Measurements from ENCODE around the gene ZNF638.

ZNF638 gene

GRCh38 chr2:71473346-71474031 lies 141.9 kb downstream of the ZNF638 start:
- no peak for DNase-seq

GRCh38 chr2:71474116-71474743 lies 142.6 kb downstream of the ZNF638 start:
- no peak for DNase-seq

GRCh38 chr2:71474744-71475397 lies 143.3 kb downstream of the ZNF638 start:
- DNase-seq, result no peak

- DNase-seq, result no peak
Observed at GRCh38 chr2:71476495-71476894, 144.9 kb downstream of the ZNF638 start.

GRCh38 chr2:71477231-71477691 lies 145.7 kb downstream of the ZNF638 start:
- no peak for DNase-seq

GRCh38 chr2:71478806-71479205 lies 147.2 kb downstream of the ZNF638 start:
- no peak for DNase-seq

- DNase-seq, result no peak
Observed at GRCh38 chr2:71479261-71479660, 147.7 kb downstream of the ZNF638 start.

- no peak for DNase-seq
Observed at GRCh38 chr2:71481111-71481510, 149.5 kb downstream of the ZNF638 start.

GRCh38 chr2:71482055-71482454 lies 150.5 kb downstream of the ZNF638 start:
- no peak for DNase-seq

- DNase-seq, result no peak
Observed at GRCh38 chr2:71483246-71483645, 151.7 kb downstream of the ZNF638 start.

- no peak for DNase-seq
Observed at GRCh38 chr2:71484354-71484753, 152.8 kb downstream of the ZNF638 start.

All from Kasumi-1 (cell line).